HepG2 (cell line): Measurements from ENCODE around the gene NAPSA. TPM values are rescaled to one million over a fixed set of nuclear protein-coding genes. Genes with fewer than 3 reads are reported as not detected.

Source experiments
- ATAC-seq: fragments of 200-7000 bp; cut with Tn5 transposase; 3 replicates; pipeline ENCODE4 v1.9.1; 2020; ENCODE audit warnings: mild to moderate bottlenecking, moderate library complexity
- BruUV-seq: library from RNA; stranded (reverse); fragments of 400-500 nt; replicated peaks from 2 replicates; lab custom pipeline; 2021; lab: Mats Ljungman, UMichigan
- CTCF ChIA-PET: fragments of 300-600 bp; formaldehyde crosslinking; extraction: SDS; loops from one replicate; lab custom pipeline; 2021; ENCODE audit warnings: low total read pairs, inconsistent platforms, low intra/inter-chr PET ratio; lab: Yijun Ruan, JAX
- POLR2A ChIA-PET: fragments of 350-600 bp; sonication (Branson Sonifier 250); formaldehyde crosslinking; loops from one replicate; lab custom pipeline; 2020; ENCODE audit warnings: antibody characterized with exemption, inconsistent platforms; lab: Yijun Ruan, JAX
- DNase-seq: peaks from one replicate; pipeline ENCODE4 v3.0.0-alpha.2; 2015; ENCODE audit warnings: low spot score
- FAIRE-seq: peaks from 3 replicates; lab custom pipeline; 2011; peaks lifted over from hg19 to GRCh38; lab: Jason Lieb, UNC
- H2AFZ ChIP-seq: one replicate; pipeline ENCODE4 v1.6.1; 2011; ENCODE audit warnings: low read length, inconsistent platforms
- H3K27ac ChIP-seq: fragments of 300-600 bp; 3 replicates; pipeline ENCODE4 v1.8.0; 2011; ENCODE audit warnings: mixed run types, mild to moderate bottlenecking, mixed read lengths, low read length, inconsistent platforms; ENCODE audit not compliant: insufficient read depth; ENCODE audit errors: extremely low read length
- H3K27me3 ChIP-seq, 2 experiments: fragments of 200-600 bp in 1 of 2; 2 replicates in 1 of 2; 3 replicates in 1 of 2; pipeline versions ENCODE4 v1.6.0 to v1.8.0; 2011; ENCODE audit warnings: low read length in 2 of 2, mild to moderate bottlenecking in 2 of 2, moderate library complexity in 2 of 2, inconsistent platforms in 1 of 2; ENCODE audit not compliant: insufficient read depth in 2 of 2, control insufficient read depth in 1 of 2
- H3K36me3 ChIP-seq, 2 experiments: fragments of 200-600 bp in 1 of 2; replicated peaks in 1 of 2; 2 replicates in 1 of 2; 3 replicates in 1 of 2; pipeline versions ENCODE4 v1.5.1 to v1.8.0; 2011; ENCODE audit warnings: low read length in 2 of 2, inconsistent platforms in 1 of 2; ENCODE audit not compliant: insufficient read depth in 2 of 2, control insufficient read depth in 1 of 2
- H3K4me1 ChIP-seq: 2 replicates; pipeline ENCODE4 v1.5.1; 2012; ENCODE audit warnings: low read length, inconsistent platforms; ENCODE audit not compliant: insufficient read depth
- H3K4me2 ChIP-seq: 2 replicates; pipeline ENCODE4 v1.6.0; 2011; ENCODE audit warnings: low read depth, low read length, inconsistent platforms
- H3K4me3 ChIP-seq, 3 experiments: fragments of 200-600 bp in 1 of 3; sonication (generic), shearing (Covaris generic) in 1 of 3; replicated peaks in 1 of 3; 2 replicates each; pipeline ENCODE4 v1.5.1; 2011 to 2016; ENCODE audit warnings: low read length in 3 of 3, inconsistent platforms in 2 of 3, low read depth in 2 of 3, mild to moderate bottlenecking in 2 of 3, control low read depth in 1 of 3, mixed read lengths in 1 of 3; ENCODE audit not compliant: insufficient read depth in 1 of 3
- H3K79me2 ChIP-seq: one replicate; pipeline ENCODE4 v1.6.1; 2011; ENCODE audit warnings: low read length, inconsistent platforms; ENCODE audit not compliant: insufficient read depth
- H3K9ac ChIP-seq: 2 replicates; pipeline ENCODE4 v1.6.0; 2011; ENCODE audit warnings: mild to moderate bottlenecking, low read depth, low read length, inconsistent platforms; ENCODE audit not compliant: insufficient read depth
- H3K9me3 ChIP-seq: 2 replicates; pipeline ENCODE4 v1.5.1; 2012; ENCODE audit warnings: mild to moderate bottlenecking, low read length
- H4K20me1 ChIP-seq: 2 replicates; pipeline ENCODE4 v1.6.0; 2011; ENCODE audit warnings: inconsistent platforms, mild to moderate bottlenecking, low read length, moderate library complexity; ENCODE audit not compliant: insufficient read depth
- GABPA ChIP-seq, 2 experiments: IDR thresholded peaks; 2 replicates each; pipeline ENCODE4 v1.6.1; 2011 to 2016; ENCODE audit warnings: low read depth in 2 of 2, low read length in 1 of 2, missing biosample characterization in 1 of 2, missing genetic modification characterization in 1 of 2
- GPN1 ChIP-seq: sonication (generic); formaldehyde crosslinking; IDR thresholded peaks from 2 replicates; pipeline ENCODE4 v1.5.1; 2020; ENCODE audit warnings: missing genetic modification reagents, borderline replicate concordance
- HOXD1 ChIP-seq: sonication (generic); formaldehyde crosslinking; IDR thresholded peaks from 2 replicates; pipeline ENCODE4 v1.5.0; 2020; ENCODE audit warnings: missing genetic modification reagents
- KLF12 ChIP-seq: sonication (generic); formaldehyde crosslinking; IDR thresholded peaks from 2 replicates; pipeline ENCODE4 v1.4.0; 2020; ENCODE audit warnings: missing genetic modification reagents, borderline replicate concordance
- MLX ChIP-seq: IDR thresholded peaks from 2 replicates; pipeline ENCODE4 v1.6.1; 2016
- MXI1 ChIP-seq: IDR thresholded peaks from 3 replicates; pipeline ENCODE4 v1.6.1; 2012; ENCODE audit warnings: low read depth, low read length, inconsistent platforms, borderline replicate concordance
- MZF1 ChIP-seq: sonication (generic); formaldehyde crosslinking; IDR thresholded peaks from 2 replicates; pipeline ENCODE4 v1.8.1; 2023; ENCODE audit warnings: mild to moderate bottlenecking, missing genetic modification reagents, borderline replicate concordance
- NCOA2 ChIP-seq: sonication (generic); formaldehyde crosslinking; IDR thresholded peaks from 2 replicates; pipeline ENCODE4 v1.8.0; 2022; ENCODE audit warnings: inconsistent platforms
- PRPF4 ChIP-seq: fragments of 200-400 bp; formaldehyde crosslinking; IDR thresholded peaks from 2 replicates; pipeline ENCODE4 v1.6.1; 2016; ENCODE audit warnings: low read length, low read depth; ENCODE audit not compliant: poor library complexity, severe bottlenecking
- RFX1 ChIP-seq: fragments of 450-650 bp; IDR thresholded peaks from 2 replicates; pipeline ENCODE4 v1.6.1; 2017
- U2AF2 ChIP-seq: fragments of 200-400 bp; formaldehyde crosslinking; IDR thresholded peaks from 2 replicates; pipeline ENCODE4 v1.6.1; 2017; ENCODE audit warnings: low read depth, mild to moderate bottlenecking, low read length
- ZBTB2 ChIP-seq: sonication (generic); formaldehyde crosslinking; IDR thresholded peaks from 2 replicates; pipeline ENCODE4 v1.8.0; 2022; ENCODE audit warnings: low read depth, missing genetic modification reagents
- ZFP36L2 ChIP-seq: sonication (generic); formaldehyde crosslinking; IDR thresholded peaks from 2 replicates; pipeline ENCODE4 v1.4.0; 2020; ENCODE audit warnings: missing genetic modification reagents
- ZNF121 ChIP-seq: sonication (generic); formaldehyde crosslinking; IDR thresholded peaks from 2 replicates; pipeline ENCODE4 v1.5.0; 2020; ENCODE audit warnings: mild to moderate bottlenecking, missing genetic modification reagents
- ZNF253 ChIP-seq: sonication (generic); formaldehyde crosslinking; IDR thresholded peaks from 2 replicates; pipeline ENCODE4 v1.8.0; 2022; ENCODE audit warnings: mild to moderate bottlenecking, missing genetic modification reagents, borderline replicate concordance
- ZNF274 ChIP-seq: sonication (generic); formaldehyde crosslinking; IDR thresholded peaks from 2 replicates; pipeline ENCODE4 v1.5.1; 2020; ENCODE audit warnings: mild to moderate bottlenecking, missing genetic modification reagents
- ZNF275 ChIP-seq: sonication (generic); formaldehyde crosslinking; IDR thresholded peaks from 2 replicates; pipeline ENCODE4 v1.8.0; 2022; ENCODE audit warnings: missing genetic modification reagents, mild to moderate bottlenecking, inconsistent platforms, borderline replicate concordance
- ZNF451 ChIP-seq: sonication (generic); formaldehyde crosslinking; IDR thresholded peaks from 2 replicates; pipeline ENCODE4 v1.5.0; 2020; ENCODE audit warnings: mild to moderate bottlenecking, missing genetic modification reagents
- ZSCAN30 ChIP-seq: sonication (generic); formaldehyde crosslinking; IDR thresholded peaks from 2 replicates; pipeline ENCODE4 v1.5.0; 2020; ENCODE audit warnings: mild to moderate bottlenecking, missing genetic modification reagents
- WGBS: methylation state at CpG from one replicate; pipeline ENCODE4 v1.1.6; 2017; ENCODE audit warnings: low lambda C conversion rate; 5-methylcytosine and 5-hydroxymethylcytosine counted together
- in situ Hi-C: cut with HindIII; loops from 2 replicates; pipeline ENCODE4 v1.10.0; 2017; ENCODE audit warnings: low pct_unique_long_range_greater_than_20kb; ENCODE audit not compliant: extremely low pct_ligation_motif_present
- intact Hi-C: fragments of 100-400 bp; cut with micrococcal nuclease; formaldehyde crosslinking; loops from one replicate; pipeline ENCODE4 v1.10.0; 2022; ENCODE audit not compliant: unreplicated experiment
- polyA plus RNA-seq, 8 experiments: library from polyadenylated mRNA; depleted of rRNA in 3 of 8; stranded (reverse) in 7 of 8; unstranded in 1 of 8; fragments of >200 nt; fragmentation: Illumina TruSeq in 4 of 8; extraction: Trizol in 4 of 8; gene quantifications; 2 replicates each; pipeline versions ENCODE4 v1.2.1 to v1.2.3, GENCODE V29; 2011 to 2016; ENCODE audit warnings: low read depth in 4 of 8, missing spikeins in 1 of 8, mixed read lengths in 1 of 8; ENCODE audit not compliant: insufficient read depth in 1 of 8
- total RNA-seq, 5 experiments: library from RNA; depleted of rRNA; stranded (reverse); fragments of >200 nt; fragmentation: Illumina TruSeq; extraction: Trizol; gene quantifications; 2 replicates each; pipeline ENCODE4 v1.2.3, GENCODE V29; 2016; ENCODE audit warnings: low read depth in 1 of 5

NAPSA gene
- total and polyA plus RNA-seq, 2 of the 13 experiments (the other 11 are each of a cell fraction or from before 2014, with no cell fraction given) = not detected

DNA sequence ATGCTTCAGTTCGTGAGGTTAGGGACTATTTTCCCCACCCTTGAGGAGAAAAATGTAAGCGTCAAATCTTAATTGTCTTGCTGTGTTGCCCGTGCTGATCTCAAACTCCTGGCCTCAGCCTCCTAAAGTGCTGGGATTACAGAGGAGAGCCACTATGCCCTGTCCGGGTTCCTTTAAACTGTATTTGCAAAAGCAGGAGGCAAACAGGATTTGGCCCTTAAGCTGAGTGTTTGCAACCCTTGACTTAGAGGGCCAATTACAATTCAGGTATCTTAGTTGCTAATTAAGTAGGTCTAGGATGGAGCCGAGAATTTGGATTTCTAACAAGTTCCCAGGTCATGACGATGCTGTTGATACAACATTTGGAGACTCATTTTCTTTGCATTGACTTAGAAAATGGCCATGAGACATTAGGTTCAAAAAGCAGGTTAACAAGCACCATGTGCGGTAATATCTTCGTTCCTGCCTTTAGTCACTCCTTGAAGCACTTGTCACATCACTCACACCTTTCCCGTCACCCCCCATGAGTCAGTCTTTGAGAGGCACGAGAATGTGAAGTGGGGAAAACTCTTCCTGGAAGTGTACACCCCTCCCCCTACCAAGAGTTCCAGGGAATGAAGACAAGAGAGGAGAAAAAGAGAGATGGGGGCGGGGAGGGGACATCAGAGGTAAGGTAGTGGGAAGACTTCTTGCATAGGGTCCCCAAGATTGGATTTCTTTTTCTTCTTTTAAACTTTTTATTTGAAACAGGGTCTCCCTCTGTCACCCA lies 2.6 kb downstream of the NAPSA start:
- Histone ChIP-seq H3K9me3 (no peaks in the 10 kb centered on the region), H3K36me3 (no peaks in the 10 kb centered on the region), H3K4me3 (no peak overlapping the region), H2AFZ (no peak overlapping the region), H3K4me2 (no peak overlapping the region), H3K27me3 (no peaks in the 10 kb centered on the region), H4K20me1 (no peaks in the 10 kb centered on the region), H3K27ac (no peak overlapping the region), H3K9ac (no peak overlapping the region), H3K4me1 (0 out of 2 replicates have a peak, but pooled peaks cover 1% of the 10 kb centered on the region), H3K79me2 (no peaks in the 10 kb centered on the region)
- no TSS peak for BruUV-seq
- POLR2A ChIA-PET = no interaction called here
- in situ Hi-C loops (loop anchor here (25.0 kb wide), 1 partner anchor 424 kb away; the partner anchor contains the start of gene ACP4), intact Hi-C loops (no loop called here)
- FAIRE-seq = no peak
- DNase-seq = no peak
- CTCF ChIA-PET = no interaction called here
- no peak for TF ChIP-seq ZBTB2 (CRISPR knock-in tag)
- no peak for TF ChIP-seq NCOA2 (CRISPR knock-in tag)
- TF ChIP-seq KLF12 = no peak
- TF ChIP-seq HOXD1 (CRISPR knock-in tag) = no peak
- no peak for TF ChIP-seq RFX1
- no peak for TF ChIP-seq MXI1
- TF ChIP-seq GABPA (IDR thresholded peaks at IDR 0.05; ENCODE audit: low read depth, low read length) = no peak
- no peak for TF ChIP-seq GABPA (CRISPR knock-in tag; IDR thresholded peaks at IDR 0.05; ENCODE audit: low read depth)
- no peak for TF ChIP-seq PRPF4
- no peak for TF ChIP-seq GPN1 (CRISPR knock-in tag)
- TF ChIP-seq ZNF275 (CRISPR knock-in tag) = no peak
- TF ChIP-seq ZFP36L2 = no peak
- no peak for TF ChIP-seq ZNF121 (CRISPR knock-in tag)
- TF ChIP-seq U2AF2 = no peak
- no peak for TF ChIP-seq MZF1 (CRISPR knock-in tag)
- no peak for TF ChIP-seq ZNF253 (CRISPR knock-in tag)
- TF ChIP-seq ZSCAN30 (CRISPR knock-in tag) = no peak
- TF ChIP-seq ZNF451 (CRISPR knock-in tag) = no peak
- TF ChIP-seq MLX (CRISPR knock-in tag) = no peak
- no peak for TF ChIP-seq ZNF274 (CRISPR knock-in tag)
- 29% methylated on average over 11 of the region's 11 CpGs for WGBS
- no peak for ATAC-seq
